MM.1S (cell line): ENCODE data around the gene PRDM12.

ENCODE experiments used
- DNase-seq: peaks from one replicate; pipeline ENCODE4 v3.0.0-alpha.2; 2015
- H2AFZ ChIP-seq: fragments of 300-600 bp; sonication (generic); 2 replicates; pipeline ENCODE4 v1.6.0; 2016; ENCODE audit warnings: antibody characterized with exemption, low read length
- H3F3A ChIP-seq: fragments of 300-600 bp; sonication (generic); 2 replicates; pipeline ENCODE4 v1.6.1; 2016; ENCODE audit warnings: mild to moderate bottlenecking, antibody characterized with exemption, low read length, moderate library complexity, mixed read lengths; ENCODE audit not compliant: insufficient read depth
- H3K27ac ChIP-seq: fragments of 300-600 bp; sonication (generic); 2 replicates; pipeline ENCODE4 v1.5.1; 2016; ENCODE audit warnings: mild to moderate bottlenecking, low read length
- H3K27me3 ChIP-seq: fragments of 300-600 bp; sonication (generic); replicated peaks from 2 replicates; pipeline ENCODE4 v1.6.0; 2016; ENCODE audit warnings: low read length; ENCODE audit not compliant: insufficient read depth
- H3K36me3 ChIP-seq: fragments of 300-600 bp; sonication (generic); replicated peaks from 2 replicates; pipeline ENCODE4 v1.6.1; 2016; ENCODE audit warnings: mild to moderate bottlenecking, low read length, mixed read lengths; ENCODE audit not compliant: insufficient read depth
- H3K4me1 ChIP-seq: fragments of 300-600 bp; sonication (generic); 2 replicates; pipeline ENCODE4 v1.6.1; 2016; ENCODE audit warnings: low read length, mixed read lengths
- H3K4me2 ChIP-seq: fragments of 300-600 bp; sonication (generic); 2 replicates; pipeline ENCODE4 v1.6.0; 2016; ENCODE audit warnings: low read depth, low read length
- H3K4me3 ChIP-seq: fragments of 300-600 bp; sonication (generic); 2 replicates; pipeline ENCODE4 v1.5.1; 2016; ENCODE audit warnings: low read length, mixed read lengths
- H3K79me2 ChIP-seq: fragments of 300-600 bp; sonication (generic); 2 replicates; pipeline ENCODE4 v1.6.1; 2016; ENCODE audit warnings: mixed run types, low read length, mixed read lengths
- H3K9ac ChIP-seq: fragments of 300-600 bp; sonication (generic); 2 replicates; pipeline ENCODE4 v1.6.1; 2016; ENCODE audit warnings: low read length, mixed read lengths
- H3K9me2 ChIP-seq: fragments of 300-600 bp; sonication (generic); replicated peaks from 2 replicates; pipeline ENCODE4 v1.6.1; 2016; ENCODE audit warnings: mild to moderate bottlenecking, low read length, mixed read lengths; ENCODE audit not compliant: insufficient read depth
- H3K9me3 ChIP-seq: fragments of 300-600 bp; sonication (generic); replicated peaks from 2 replicates; pipeline ENCODE4 v1.6.1; 2016; ENCODE audit warnings: mild to moderate bottlenecking, low read length, mixed read lengths; ENCODE audit not compliant: insufficient read depth
- H4K20me1 ChIP-seq: fragments of 300-600 bp; sonication (generic); 2 replicates; pipeline ENCODE4 v1.6.1; 2016; ENCODE audit warnings: mild to moderate bottlenecking, low read length, moderate library complexity, mixed read lengths; ENCODE audit not compliant: insufficient read depth
- EZH2 ChIP-seq: fragments of 300-600 bp; sonication (generic); optimal IDR thresholded peaks from 2 replicates; pipeline ENCODE3; 2017; ENCODE audit warnings: low read depth, mild to moderate bottlenecking, antibody characterized with exemption, low read length, mixed read lengths
- EZH2phosphoT487 ChIP-seq: fragments of 300-600 bp; sonication (generic); IDR thresholded peaks from 2 replicates; pipeline ENCODE4 v1.6.1; 2018; ENCODE audit warnings: antibody characterized with exemption, low read length
- TF ChIP-seq, protein P1 (sequence below): fragments of 300-600 bp; sonication (generic); IDR thresholded peaks from 2 replicates; pipeline ENCODE4 v1.5.1; 2016; ENCODE audit warnings: antibody characterized with exemption, low read length, mixed read lengths

The PRDM12 gene

DNA sequence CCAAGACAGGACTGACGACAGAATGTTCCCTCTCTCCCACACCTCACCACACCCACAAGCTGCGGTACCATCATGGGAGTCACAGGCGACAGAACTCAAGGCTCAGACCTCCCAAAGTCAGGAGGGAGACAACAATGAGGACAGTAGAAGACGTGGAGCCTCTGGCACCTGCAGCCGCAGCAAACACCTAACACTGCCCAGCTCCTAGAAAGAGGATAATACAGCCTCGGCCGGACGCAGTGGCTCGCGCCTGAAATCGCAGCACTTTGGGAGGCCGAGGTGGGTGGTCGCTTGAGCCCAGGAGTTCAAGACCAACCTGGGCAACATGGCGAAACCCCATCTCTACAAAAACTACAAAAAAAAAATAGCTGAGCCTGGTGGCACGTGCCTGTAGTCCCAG, 13.2 kb upstream of the PRDM12 start:
- no peaks in the 10 kb centered on the region for H3K9me3 ChIP-seq
- no peaks in the 10 kb centered on the region for H3F3A ChIP-seq
- no peaks in the 10 kb centered on the region for H3K4me1 ChIP-seq
- no peaks in the 10 kb centered on the region for H3K9me2 ChIP-seq
- H4K20me1 ChIP-seq: no peaks in the 10 kb centered on the region
- H3K27me3 ChIP-seq: peaks cover 67% of the 10 kb centered on the region
- H3K4me3 ChIP-seq: no peak overlapping the region
- H3K36me3 ChIP-seq: no peaks in the 10 kb centered on the region
- TF ChIP-seq, protein P1, sequence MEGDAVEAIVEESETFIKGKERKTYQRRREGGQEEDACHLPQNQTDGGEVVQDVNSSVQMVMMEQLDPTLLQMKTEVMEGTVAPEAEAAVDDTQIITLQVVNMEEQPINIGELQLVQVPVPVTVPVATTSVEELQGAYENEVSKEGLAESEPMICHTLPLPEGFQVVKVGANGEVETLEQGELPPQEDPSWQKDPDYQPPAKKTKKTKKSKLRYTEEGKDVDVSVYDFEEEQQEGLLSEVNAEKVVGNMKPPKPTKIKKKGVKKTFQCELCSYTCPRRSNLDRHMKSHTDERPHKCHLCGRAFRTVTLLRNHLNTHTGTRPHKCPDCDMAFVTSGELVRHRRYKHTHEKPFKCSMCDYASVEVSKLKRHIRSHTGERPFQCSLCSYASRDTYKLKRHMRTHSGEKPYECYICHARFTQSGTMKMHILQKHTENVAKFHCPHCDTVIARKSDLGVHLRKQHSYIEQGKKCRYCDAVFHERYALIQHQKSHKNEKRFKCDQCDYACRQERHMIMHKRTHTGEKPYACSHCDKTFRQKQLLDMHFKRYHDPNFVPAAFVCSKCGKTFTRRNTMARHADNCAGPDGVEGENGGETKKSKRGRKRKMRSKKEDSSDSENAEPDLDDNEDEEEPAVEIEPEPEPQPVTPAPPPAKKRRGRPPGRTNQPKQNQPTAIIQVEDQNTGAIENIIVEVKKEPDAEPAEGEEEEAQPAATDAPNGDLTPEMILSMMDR: no peak
- no peak for TF ChIP-seq EZH2phosphoT487
- no peaks in the 10 kb centered on the region for H3K79me2 ChIP-seq
- H3K4me2 ChIP-seq: no peak overlapping the region
- H3K9ac ChIP-seq: no peak overlapping the region
- H2AFZ ChIP-seq: no peak overlapping the region
- H3K27ac ChIP-seq: no peak overlapping the region
- no peak for DNase-seq

DNA sequence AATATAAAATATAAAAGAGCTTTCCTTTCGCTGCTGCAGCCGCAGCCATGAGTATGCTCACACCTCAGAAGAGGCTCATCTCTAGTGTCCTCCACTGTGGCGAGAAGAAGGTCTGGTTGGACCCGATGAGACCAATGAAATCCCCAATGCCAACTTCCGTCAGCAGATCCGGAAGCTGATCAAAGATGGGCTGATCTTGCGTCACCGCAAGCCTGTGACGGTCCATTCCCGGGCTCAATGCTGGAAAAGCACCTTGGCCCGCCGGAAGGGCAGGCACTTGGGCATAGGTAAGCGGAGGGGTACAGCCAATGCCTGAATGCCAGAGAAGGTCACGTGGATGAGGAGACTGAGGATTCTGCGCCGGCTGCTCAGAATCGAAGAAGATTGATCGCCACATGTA, 12.6 kb upstream of the PRDM12 start:
- Histone ChIP-seq H3K4me3 (no peak overlapping the region), H3K27me3 (peaks cover 69% of the 10 kb centered on the region), H2AFZ (no peak overlapping the region), H3K9me3 (no peaks in the 10 kb centered on the region), H3K9ac (no peak overlapping the region), H3K4me1 (no peaks in the 10 kb centered on the region), H3K9me2 (no peaks in the 10 kb centered on the region), H3K36me3 (no peaks in the 10 kb centered on the region), H3K79me2 (no peaks in the 10 kb centered on the region), H3F3A (no peaks in the 10 kb centered on the region), H4K20me1 (no peaks in the 10 kb centered on the region), H3K4me2 (no peak overlapping the region), H3K27ac (no peak overlapping the region)
- DNase-seq: no peak
- TF ChIP-seq, protein P1: no peak
- no peak for TF ChIP-seq EZH2

DNA sequence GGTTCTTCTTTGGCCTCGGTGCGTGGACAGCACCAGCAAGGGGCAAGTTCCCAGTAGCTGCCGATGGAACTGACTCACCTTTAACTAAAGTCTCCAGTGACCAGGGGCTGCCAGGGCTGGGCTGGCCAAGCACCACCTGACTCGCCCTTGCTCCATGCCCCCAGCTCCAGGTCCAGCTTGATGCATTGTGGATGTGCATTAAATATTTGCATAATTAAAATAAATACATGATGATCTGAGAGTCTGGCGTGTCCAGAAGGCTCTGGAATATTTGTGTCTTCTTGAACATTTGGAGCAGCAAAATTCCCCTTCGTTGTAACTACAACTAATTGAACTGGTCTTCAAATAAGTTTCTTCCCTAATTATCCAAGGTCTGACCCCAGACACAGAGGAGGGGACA, 9.5 kb upstream of the PRDM12 start:
- H3K4me2 ChIP-seq: no peak overlapping the region
- no peaks in the 10 kb centered on the region for H3K79me2 ChIP-seq
- no peaks in the 10 kb centered on the region for H3K9me2 ChIP-seq
- no peaks in the 10 kb centered on the region for H3K36me3 ChIP-seq
- no peaks in the 10 kb centered on the region for H3K4me1 ChIP-seq
- DNase-seq: no peak
- H3K9ac ChIP-seq: no peak overlapping the region
- TF ChIP-seq EZH2: no peak
- no peaks in the 10 kb centered on the region for H3K9me3 ChIP-seq
- no peak overlapping the region for H3K27ac ChIP-seq
- H2AFZ ChIP-seq: no peak overlapping the region
- H3K27me3 ChIP-seq: peaks cover 86% of the 10 kb centered on the region
- no peak overlapping the region for H3K4me3 ChIP-seq
- no peaks in the 10 kb centered on the region for H4K20me1 ChIP-seq
- no peaks in the 10 kb centered on the region for H3F3A ChIP-seq

DNA sequence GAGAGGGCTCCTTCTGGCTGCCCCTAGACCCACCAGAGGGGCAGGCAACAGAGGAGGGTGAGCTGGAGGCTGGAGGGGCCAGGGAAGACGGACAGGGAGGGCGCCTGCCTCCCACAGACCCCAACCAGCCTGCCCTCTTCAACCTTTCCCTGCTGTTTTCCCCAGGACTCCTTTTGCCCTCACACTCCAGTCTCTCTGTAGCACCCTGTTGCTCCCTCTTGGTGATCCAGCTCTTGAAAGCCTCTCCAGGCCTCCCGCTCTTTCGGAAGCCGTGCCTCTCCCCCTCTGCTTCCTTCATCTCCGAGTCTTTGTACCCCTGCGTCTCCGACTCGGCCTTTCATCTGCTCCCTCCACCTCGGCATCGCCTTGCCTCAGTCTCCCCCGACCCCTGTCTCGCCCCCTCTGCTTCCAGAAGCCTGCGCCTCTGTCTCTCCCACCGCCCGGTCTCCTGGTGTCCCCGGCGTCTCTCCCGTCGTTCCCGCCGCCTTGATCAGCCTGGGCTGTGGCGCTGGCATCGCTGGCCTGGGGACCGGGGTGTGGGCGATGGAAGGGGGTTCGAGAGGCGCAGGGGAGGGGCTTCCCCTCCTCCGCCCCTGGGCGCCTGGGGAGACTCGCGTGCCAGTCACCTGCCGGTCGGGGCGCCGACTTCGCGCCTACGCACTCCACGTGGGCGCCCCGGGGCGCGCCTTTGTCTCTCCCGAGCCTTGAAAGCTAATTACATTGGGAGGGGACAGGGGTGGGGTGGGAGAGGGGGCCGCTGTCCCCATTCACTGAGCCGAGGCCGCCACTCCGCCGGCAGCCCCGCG, 5.3 kb upstream of the PRDM12 start:
- H3K4me3 ChIP-seq: no peak overlapping the region
- no peaks in the 10 kb centered on the region for H3K4me1 ChIP-seq
- H3K36me3 ChIP-seq: no peaks in the 10 kb centered on the region
- H3F3A ChIP-seq: no peaks in the 10 kb centered on the region
- no peaks in the 10 kb centered on the region for H3K9me2 ChIP-seq
- H3K27ac ChIP-seq: no peak overlapping the region
- TF ChIP-seq EZH2phosphoT487 (no peak), EZH2 (no peak)
- TF ChIP-seq, protein P1: no peak
- no peak for DNase-seq
- no peaks in the 10 kb centered on the region for H3K9me3 ChIP-seq
- no peak overlapping the region for H2AFZ ChIP-seq
- H3K9ac ChIP-seq: no peak overlapping the region
- H3K4me2 ChIP-seq: no peak overlapping the region
- H3K27me3 ChIP-seq: peaks cover 92% of the 10 kb centered on the region
- no peaks in the 10 kb centered on the region for H3K79me2 ChIP-seq
- no peaks in the 10 kb centered on the region for H4K20me1 ChIP-seq
